HepG2 (cell line): Measurements from ENCODE around the gene KDM7A.

Experiments
- HBP1 ChIP-seq: IDR thresholded peaks from 2 replicates; pipeline ENCODE4 v1.6.1; 2016; ENCODE audit warnings: low read depth, control low read depth
- NPAS2 ChIP-seq: sonication (generic); formaldehyde crosslinking; IDR thresholded peaks from 2 replicates; pipeline ENCODE4 v1.8.0; 2022; ENCODE audit warnings: mild to moderate bottlenecking, missing genetic modification reagents, borderline replicate concordance
- SRF ChIP-seq: IDR thresholded peaks from 2 replicates; pipeline ENCODE4 v1.6.1; 2011; ENCODE audit warnings: mild to moderate bottlenecking, low read depth, low read length, moderate library complexity
- ZNF687 ChIP-seq: sonication (generic); formaldehyde crosslinking; IDR thresholded peaks from 2 replicates; pipeline ENCODE4 v1.5.1; 2020; ENCODE audit warnings: mild to moderate bottlenecking, missing genetic modification reagents, moderate library complexity
- TF ChIP-seq, protein P1 (sequence below): sonication (generic); formaldehyde crosslinking; IDR thresholded peaks from 2 replicates; pipeline ENCODE4 v1.5.0; 2020; ENCODE audit warnings: mild to moderate bottlenecking, missing genetic modification reagents, moderate library complexity
- TF ChIP-seq, protein P2 (sequence below): sonication (generic); IDR thresholded peaks from 2 replicates; pipeline ENCODE4 v1.6.1; 2016; ENCODE audit warnings: low read depth, borderline replicate concordance

DNA sequence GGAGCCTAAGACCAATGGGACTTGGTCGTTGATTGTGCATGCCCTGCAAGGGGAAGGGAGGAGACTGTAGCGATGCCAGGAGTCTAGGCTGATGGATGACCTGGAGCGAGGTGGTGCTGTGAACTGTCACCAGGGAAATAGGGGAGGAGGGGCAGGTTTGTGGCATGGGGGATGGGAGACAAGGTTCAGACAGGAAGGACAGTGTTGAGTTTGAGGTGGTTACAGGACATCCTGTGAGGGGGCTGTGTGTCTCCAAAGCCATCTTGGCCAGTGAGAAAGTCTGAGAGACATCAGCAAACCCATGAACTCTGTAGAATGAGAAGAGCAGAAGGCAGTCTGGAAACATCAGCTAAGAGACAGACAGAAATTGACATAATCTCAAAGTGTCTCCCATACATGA, 38.5 kb upstream of the KDM7A start:
- TF ChIP-seq, protein P1, sequence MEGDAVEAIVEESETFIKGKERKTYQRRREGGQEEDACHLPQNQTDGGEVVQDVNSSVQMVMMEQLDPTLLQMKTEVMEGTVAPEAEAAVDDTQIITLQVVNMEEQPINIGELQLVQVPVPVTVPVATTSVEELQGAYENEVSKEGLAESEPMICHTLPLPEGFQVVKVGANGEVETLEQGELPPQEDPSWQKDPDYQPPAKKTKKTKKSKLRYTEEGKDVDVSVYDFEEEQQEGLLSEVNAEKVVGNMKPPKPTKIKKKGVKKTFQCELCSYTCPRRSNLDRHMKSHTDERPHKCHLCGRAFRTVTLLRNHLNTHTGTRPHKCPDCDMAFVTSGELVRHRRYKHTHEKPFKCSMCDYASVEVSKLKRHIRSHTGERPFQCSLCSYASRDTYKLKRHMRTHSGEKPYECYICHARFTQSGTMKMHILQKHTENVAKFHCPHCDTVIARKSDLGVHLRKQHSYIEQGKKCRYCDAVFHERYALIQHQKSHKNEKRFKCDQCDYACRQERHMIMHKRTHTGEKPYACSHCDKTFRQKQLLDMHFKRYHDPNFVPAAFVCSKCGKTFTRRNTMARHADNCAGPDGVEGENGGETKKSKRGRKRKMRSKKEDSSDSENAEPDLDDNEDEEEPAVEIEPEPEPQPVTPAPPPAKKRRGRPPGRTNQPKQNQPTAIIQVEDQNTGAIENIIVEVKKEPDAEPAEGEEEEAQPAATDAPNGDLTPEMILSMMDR (CRISPR knock-in tag), result no peak
- TF ChIP-seq HBP1 (CRISPR knock-in tag) (no peak), NPAS2 (no peak), ZNF687 (CRISPR knock-in tag) (no peak), SRF (no peak)
- TF ChIP-seq, protein P2, sequence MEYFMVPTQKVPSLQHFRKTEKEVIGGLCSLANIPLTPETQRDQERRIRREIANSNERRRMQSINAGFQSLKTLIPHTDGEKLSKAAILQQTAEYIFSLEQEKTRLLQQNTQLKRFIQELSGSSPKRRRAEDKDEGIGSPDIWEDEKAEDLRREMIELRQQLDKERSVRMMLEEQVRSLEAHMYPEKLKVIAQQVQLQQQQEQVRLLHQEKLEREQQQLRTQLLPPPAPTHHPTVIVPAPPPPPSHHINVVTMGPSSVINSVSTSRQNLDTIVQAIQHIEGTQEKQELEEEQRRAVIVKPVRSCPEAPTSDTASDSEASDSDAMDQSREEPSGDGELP, result no peak
